C4-2B (cell line): ENCODE results near the gene CPO.

Experiments used
- H3K27ac ChIP-seq: fragments of 450-650 bp; 2 replicates; pipeline ENCODE4 v1.5.1; 2017
- CTCF ChIP-seq: fragments of 450-650 bp; conservative IDR thresholded peaks from 2 replicates; pipeline ENCODE4 v1.5.1; 2017; ENCODE audit warnings: mild to moderate bottlenecking
- ZFX ChIP-seq: fragments of 450-650 bp; IDR thresholded peaks from 2 replicates; pipeline ENCODE4 v1.6.1; 2017

The CPO gene

GRCh38 chr2:207015901-207016300 lies 76.6 kb downstream of the CPO start:
- H3K27ac ChIP-seq, result no peak overlapping the region
- TF ChIP-seq CTCF, result no peak
- TF ChIP-seq ZFX, result no peak
